Activated T-helper 1 cell treated with Interleukin-2 at 50 U/mL for 16 hours (primary cell): ENCODE data around the gene RBM38.
"Not testable (repeated sequence)": the region's sequence is repeated elsewhere in the genome, so short reads cannot be mapped to it uniquely, and the experiment has no call there.

Experiments used
- DNase-seq: peaks from one replicate; pipeline ENCODE4 v3.0.0-alpha.2; 2020; ENCODE audit warnings: low read depth

RBM38 gene

DNA sequence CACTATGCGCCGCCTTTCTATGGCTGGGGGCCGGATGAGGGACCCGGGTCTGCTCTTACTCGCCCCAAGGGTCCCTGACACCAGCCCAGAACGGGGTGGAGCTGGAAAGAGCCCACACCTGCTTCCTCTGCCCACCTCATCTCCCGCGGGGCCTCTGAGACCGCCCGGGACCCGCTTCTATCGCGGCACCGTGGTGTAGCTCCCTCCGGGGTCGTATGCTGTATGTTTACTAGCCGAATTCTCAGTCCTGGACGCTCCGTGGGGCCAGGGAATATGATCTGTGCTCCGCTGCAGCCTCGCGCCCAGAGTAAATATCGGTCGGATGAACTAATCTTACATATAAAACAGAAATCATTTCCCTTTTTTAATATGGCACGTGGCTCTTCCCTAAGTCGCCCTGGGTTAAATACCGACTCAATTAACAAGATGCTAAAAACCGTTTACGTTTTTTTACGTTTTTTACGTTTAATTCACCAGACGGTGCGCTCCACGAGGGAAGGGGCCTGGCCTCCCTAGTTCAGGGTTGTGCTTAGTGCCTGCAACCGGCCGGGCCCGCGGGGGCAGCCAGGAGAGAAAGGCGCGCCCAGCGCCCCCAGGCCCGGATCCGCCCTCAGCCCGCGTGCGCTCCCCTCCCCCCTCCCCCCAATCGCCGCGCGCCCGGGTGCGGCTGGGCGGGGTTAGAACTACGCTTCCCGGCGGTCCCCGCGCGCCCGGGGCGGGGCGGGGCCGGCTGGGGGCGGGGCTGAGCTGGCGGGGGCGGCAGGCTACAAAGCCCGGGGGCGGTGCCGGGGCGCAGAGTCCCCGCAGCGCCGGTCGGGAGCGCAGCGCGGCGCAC lies at the start of gene RBM38:
Gene RBM38 (plus strand): TSS at position 793 of the 835 bp plus-strand sequence. CDS start 186 bp downstream, outside the sequence.
- DNase-seq, result peak; percentile 64

DNA sequence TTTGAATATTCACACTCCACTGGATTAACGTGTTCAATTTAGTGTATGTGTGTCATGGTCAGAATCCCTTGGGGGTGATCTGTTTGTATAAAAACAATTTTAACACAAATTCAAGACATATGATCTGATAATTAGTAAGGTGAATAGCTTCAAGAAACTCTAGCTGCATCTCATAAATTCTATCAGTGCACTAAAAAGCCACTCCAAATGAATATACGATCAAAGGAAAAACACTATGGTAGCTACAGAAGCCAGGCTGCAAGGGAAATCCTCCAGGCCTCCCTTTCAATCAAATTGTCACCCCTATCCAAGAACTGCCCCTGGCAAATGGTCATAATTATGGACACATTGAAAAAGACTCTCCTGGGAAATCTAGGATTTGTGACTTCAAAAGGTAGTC lies 49.5 kb upstream of the RBM38 start:
- DNase-seq, result no peak

DNA sequence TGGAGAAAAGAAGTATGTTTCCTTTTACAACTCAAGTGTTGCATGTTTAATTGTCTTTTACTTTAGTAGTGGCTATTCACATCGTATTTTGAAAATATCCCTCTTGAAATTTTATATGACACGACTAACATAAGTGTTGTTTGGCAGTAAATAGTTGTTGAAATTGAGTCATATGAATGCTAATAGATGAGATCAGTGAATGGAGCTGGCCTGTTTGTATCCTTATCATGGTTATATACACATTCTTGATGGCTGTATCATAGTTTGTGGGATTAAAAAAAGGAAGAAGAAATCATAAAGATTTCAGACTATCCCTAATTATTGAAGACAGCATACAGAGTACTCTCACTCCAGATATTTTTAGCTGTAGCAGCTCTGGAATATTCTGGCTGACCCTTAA lies 48.4 kb upstream of the RBM38 start:
- no peak for DNase-seq

DNA sequence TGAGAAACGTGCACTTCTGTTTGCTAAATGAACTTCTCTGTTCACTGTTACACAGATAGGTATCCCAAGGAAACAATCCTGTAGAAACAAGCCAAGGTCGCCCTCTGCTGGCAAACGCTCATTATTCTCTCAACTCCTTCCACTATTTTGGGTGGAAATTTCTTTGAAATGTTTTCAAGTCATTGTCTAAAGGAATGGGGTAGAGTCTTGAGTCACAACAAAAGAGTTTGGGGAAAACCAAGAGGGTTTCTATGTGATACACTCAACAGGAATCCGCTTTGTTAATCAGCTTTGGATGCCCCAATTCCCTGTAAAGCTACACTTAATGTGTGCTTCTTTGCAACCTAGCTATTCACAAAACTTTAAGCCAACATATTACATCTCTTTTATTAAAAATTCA lies 44.7 kb upstream of the RBM38 start:
- peak; percentile 26 for DNase-seq

DNA sequence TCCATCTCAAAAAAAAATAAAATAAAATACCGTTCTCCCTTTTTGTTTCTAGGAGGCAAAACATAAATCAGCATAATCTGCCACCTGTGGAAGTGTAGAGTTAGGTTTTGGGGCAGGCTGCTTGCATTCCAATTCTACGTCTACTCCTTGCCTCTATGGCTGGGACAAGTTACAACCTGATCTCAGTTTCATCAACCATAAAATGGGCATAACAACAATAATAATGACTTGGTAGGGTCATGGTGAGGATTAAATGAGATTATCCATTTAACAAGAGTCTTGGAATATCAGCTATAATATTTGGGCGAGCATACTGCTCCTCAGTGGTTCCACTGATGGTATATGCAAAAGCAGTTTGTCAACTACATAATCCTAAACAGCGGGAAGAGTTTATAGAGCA lies 43.8 kb upstream of the RBM38 start:
- DNase-seq, result no peak

DNA sequence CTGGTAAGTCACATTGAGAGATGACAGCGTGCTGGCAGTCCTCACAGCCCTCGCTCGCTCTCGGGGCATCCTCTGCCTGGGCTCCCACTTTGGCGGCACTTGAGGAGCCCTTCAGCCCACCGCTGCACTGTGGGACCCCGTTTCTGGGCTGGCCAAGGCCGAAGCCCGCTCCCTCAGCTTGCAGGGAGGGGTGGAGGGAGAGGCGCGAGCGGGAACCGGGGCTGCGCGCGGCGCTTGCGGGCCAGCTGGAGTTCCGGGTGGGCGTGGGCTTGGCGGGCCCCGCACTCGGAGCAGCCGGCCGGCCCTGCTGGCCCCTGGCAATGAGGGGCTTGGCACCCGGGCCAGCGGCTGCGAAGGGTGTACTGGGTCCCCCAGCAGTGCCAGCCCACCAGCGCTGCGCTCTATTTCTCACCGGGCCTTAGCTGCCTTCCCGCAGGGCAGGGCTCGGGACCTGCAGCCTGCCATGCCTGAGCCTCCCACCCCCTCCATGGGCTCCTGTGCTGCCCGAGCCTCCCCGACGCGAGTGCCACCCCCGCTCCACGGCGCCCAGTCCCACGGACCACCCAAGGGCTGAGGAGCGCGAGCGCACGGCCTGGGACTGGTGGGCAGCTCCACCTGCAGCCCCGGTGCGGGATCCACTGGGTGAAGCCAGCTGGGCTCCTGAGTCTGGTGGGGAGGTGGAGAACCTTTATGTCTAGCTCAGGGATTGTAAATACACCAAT lies 42.8 kb upstream of the RBM38 start:
- not testable (repeated sequence) for DNase-seq

DNA sequence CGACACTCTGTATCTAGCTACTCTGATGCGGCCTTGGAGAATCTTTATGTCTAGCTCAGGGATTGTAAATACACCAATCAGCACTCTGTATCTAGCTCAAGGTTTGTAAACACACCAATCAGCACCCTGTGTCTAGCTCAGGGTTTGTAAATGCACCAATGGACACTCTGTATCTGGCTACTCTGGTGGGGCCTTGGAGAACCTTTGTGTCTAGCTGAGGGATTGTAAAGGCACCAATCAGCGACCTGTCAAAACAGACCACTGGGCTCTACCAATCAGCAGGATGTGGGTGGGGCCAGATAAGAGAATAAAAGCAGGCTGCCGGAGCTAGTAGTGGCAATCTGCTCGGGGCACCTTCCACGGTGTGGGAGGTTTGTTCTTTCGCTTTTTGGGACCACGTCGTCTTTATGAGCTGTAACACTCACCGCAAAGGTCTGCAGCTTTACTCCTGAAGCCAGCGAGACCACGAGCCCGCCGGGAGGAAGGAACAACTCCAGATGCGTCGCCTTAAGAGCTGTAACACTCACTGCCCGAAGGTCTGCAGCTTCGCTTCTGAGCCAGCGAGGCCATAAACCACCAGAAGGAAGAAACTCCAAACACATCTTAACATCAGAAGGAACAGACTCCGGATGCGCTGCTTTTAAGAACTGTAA lies 42.1 kb upstream of the RBM38 start:
- DNase-seq, result not testable (repeated sequence)

DNA sequence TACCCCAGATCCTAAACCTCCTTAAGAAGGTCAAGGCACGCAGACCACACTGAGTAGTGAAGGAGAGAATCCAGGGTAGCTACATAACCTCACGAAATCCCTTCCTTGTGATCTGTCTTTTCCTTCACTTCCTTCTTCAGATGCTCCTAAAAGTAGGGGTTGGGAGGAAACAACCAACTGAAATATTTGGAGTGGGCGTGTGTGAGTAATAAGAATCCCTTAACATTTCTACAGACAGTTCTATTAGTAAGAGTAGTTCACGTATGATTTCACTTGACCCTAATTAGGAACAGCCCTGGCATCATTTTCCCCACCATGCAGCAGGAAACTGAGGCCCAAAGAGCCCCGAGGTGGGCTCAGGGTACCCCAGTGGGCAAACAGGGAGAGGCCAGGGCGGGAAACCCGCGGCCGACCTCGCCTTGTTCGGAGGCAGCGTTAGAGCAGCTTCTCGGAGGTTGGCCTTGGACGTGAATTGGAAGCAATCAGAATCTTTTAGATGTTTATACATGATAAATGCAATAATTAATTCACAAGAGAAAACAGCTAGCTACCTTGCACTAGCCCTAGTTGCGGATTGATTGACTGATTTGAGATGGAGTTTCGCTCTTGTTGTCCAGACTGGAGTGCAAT lies 41.0 kb upstream of the RBM38 start:
- DNase-seq, result no peak

DNA sequence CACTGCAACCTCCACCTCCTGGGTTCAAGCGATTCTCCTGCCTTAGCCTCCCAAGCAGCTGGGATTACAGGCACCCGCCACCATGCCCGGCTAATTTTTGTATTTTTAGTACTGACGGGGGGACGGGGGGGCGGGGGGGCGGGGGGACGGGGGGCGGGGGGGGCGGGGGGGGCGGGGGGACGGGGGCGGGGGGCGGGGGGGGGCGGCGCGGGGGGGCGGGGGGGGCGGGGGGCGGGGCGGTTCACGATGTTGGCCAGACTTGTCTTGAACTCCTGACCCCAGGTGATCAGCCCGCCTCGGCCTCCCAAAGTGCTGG lies 40.5 kb upstream of the RBM38 start:
- not testable (repeated sequence) for DNase-seq

DNA sequence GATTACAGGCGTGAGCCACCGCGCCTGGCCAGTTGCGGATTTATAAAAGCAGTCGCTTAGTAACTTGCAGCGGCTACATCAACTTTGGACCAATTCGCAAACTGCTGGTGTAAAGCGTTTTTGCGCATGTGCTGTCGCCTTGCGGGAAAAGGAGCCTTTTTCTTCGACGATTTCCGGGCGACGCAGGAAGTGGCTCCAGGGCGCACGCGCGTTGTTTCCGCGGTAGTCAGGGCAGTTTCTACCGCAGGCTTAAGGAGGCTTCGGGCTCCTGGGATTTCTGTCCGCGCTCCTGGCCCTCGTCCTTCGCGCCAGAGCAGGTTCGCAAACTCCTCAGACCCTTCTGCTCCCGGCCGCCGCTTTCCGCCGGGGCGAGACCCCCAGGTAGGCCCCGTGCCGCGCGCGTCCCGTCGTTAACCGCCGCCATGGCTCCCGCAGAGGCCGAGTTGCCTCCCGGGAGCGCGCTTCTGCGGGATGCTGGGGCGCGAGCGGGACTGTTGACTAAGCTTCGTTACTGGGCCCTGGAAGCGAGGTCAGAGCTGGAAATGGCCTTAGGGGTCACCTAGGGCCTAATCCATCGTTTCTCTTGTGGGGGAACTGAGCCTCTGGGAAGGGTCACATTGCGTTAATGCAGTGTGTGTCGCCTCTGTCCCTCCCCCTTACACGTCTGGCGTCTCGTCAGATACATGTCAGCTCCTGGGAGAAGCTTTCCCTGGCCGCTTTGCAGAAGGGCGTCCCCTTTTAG lies 40.0 kb upstream of the RBM38 start, which contains the start of gene RAE1:
Gene RAE1 (plus strand): TSS at position 214 of the 742 bp plus-strand sequence. CDS start 2,784 bp downstream, outside the sequence.
- peak; percentile 84 for DNase-seq

DNA sequence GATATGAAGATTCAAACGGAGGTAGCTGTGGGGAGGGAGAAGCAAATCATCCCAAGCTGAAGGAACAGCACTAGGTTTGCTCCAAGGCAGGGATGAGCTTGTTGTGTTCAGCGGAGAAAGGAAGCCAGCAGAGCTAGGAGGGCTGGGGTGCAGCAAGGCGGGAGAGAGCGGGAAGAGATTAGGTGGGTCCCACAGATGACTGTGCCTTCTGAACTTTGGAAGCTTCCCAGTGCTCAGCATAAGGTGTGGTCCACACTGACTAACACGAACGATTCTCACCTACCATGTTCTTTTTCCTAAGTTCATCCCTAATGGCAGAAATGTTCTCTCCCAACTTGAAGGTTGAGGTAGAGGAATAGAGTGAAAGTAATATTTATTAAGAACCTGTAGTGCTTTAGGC lies 38.9 kb upstream of the RBM38 start:
- no peak for DNase-seq

DNA sequence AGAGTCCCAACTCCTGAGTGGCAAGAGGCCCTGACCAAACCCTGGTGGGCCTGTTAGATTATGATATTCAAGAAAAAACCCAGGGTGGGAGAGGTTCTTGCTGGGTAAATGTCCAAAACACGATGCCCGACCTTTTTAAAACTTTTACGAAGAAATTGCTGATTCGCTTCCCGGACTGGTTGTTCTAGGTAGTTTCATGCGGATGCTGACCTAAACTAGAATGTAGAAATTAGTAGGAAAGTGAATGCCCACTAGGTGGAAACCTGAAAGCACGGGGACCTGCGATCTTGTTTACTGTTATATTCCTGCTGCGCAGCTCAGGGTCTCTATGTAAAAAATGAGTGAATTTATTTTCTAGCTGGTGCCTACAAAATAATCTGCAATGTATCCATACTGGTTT lies 37.8 kb upstream of the RBM38 start:
- DNase-seq, result no peak

DNA sequence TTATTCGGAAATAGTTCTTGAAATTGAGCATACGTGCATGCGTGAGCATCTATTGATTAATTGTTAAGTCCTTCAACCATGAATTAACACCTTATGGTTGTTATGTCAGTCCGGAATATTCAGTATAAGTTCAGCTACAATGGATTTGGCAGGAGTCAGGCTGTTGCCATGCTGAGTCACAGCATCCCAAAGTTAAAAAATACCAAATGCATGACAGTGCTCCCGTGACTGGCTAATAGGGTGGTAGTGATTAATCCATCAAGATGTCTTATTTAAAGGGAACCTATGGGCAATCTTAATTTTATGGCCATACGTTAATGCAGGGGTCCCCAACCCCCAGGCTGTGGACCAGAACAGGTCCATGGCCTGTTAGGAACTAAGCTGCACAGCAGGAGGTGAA lies 29.7 kb upstream of the RBM38 start:
- DNase-seq, result no peak

DNA sequence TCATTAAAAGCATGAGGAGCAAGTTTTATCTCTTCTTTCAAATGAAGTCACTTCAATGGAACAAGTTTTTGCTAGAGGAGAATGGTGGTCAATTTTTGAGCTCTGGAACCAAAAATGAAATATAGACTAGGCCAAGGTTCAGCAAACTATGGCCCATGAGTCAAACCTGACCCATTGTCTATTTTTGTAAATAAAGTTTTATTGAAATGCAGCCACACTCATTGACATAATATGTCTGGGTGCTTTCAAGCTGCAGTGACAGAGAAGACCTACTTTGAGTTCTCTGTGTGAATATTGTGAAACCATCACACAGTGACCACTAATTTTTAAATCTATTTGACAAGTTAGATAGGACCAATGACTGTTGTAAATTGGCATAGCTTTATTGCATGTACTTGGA lies 26.7 kb upstream of the RBM38 start:
- no peak for DNase-seq

DNA sequence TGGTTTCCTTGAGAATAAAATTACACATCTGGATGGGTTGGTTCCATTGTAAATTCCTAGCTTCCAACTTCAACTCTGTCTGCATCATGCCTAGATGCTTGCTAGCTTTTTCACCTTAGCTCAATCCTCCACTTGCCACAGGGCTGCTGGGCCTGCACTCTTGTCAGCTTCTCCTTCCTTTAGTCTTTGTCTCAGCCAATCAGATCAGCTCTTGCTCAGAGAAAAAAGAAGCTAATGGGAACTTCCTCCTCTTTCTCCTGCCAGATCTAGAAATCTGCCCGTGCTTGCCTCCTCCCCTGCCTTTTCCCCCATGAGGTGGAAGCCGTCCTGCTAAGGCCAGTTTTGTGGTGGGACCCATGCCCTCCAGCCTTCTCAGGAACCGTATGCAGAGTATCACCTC lies 21.6 kb upstream of the RBM38 start:
- no peak for DNase-seq

DNA sequence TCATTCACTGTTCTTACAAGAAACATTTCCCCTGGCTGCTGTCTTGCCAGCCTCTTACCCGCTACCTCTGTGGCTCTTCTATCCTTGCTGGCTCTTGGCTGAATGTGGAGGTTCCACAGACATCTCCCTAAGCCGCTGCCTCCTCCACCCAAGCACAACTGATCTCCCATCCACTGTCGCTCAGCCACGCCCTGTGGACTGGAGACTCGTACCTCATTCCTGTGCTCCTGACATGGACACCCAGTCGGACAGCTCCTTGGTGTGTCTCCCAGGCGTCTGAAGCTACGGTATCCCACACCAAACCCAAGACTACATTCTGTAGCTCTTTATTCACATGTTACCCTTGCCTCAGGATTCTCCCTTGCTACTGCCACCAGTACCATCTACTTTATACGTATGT lies 20.9 kb upstream of the RBM38 start:
- no peak for DNase-seq

DNA sequence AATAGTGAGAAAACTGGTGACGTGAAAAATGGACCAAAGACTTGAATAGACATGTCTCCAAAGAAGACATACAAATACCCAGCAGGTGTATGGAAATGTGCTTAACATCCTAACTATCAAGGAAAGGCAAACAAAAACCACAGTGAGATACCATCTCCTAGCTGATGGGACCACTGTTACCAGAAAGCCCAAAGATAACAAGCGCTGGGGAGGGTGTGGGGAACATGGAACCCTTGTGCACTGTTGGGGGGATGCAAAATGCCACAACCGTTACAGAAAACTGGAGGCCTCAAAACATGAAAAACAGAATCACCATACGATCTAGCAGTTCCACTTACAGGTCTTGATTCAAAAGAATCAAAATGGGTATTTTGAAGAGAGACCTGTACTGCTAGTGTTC lies 19.8 kb upstream of the RBM38 start:
- no peak for DNase-seq

DNA sequence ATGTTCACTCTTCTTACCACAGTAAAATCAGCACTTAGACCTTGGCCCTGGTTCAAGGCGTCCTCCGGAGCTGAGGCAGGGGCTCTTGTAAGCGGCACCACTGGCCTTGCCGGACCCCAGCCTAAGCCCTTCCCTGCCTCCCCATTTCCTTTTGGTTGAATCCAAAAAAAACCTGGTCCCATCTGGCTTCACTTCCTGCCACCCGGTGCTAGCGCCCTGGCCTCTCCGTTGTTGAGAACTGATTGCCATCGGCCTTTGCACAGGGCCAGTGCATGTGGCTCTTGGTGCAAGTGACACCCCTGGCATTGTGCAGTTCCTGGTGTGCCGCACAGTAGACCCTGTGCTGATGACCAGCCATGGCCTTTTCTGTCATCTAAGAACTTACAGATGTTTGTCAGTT lies 19.0 kb upstream of the RBM38 start:
- no peak for DNase-seq

DNA sequence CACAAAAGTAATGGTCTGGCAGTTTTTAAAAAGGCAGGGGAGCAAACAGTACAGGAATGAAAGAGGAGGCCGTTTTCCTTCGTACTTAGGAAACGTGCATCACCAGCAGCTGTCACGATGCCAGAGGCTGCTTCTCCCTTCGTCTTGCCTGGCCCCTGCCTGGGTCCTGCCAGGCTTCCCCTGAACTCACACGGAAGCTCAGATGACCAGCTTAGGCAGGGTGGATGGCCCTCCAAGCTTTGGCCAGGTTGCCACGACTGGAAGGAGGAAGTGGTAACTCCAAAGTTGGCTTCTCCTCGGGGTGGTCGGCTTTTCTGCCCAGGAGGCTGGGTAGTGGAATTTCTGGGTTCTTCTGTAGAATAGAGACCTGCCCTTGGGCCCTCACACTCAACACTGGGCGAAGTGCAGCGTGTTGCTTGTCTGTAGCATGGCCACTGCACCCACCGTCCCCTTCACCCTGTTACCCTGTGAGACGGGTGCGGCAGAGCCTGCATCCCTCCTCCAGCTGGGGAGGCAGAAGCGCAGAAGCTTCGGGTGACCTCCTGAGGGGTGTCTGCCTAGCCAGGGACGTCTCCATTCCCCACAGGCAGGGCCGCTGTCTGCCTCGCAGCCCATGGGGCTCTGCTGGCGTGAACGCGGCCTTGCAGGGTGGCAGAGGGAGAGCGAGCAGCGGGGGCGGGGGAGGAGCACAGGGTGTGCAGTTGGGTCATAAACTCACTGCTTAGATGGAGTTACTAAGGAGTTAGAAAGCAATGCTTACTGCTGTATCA lies 18.4 kb upstream of the RBM38 start:
- no peak for DNase-seq

DNA sequence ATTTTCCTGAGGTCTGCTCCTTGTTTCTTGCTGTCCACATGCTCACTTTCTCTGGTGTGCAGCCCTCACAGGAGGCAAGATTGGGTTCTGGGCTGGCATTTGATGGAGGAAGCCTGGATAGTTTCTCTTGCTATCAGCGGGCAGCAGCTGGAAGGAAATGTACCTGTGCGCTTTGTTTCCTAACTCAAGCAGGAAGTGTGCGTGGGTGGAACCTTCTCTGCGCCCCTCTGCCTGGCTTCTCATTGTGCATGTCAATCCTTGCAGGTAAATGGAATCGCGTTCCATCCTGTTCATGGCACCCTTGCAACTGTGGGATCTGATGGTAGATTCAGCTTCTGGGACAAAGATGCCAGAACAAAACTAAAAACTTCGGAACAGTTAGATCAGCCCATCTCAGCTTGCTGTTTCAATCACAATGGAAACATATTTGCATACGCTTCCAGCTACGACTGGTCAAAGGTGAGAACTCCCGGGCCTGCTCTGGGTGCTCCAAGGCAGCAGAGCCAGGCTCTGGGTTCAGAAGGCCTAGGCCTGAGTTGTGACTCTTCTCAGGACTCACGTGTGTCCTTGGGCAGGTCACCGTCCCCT lies 16.8 kb upstream of the RBM38 start:
- DNase-seq, result no peak
